Muscle layer of colon (tissue), 2 donors: ENCODE data around the gene PYGO2.

ENCODE experiments used
- H3K27ac ChIP-seq: one replicate; pipeline ENCODE4 v1.7.0; 2013; ENCODE audit warnings: low read depth, mild to moderate bottlenecking, low read length, moderate library complexity
- H3K27me3 ChIP-seq, 2 donors: one replicate each; pipeline ENCODE4 v1.7.0; 2013; ENCODE audit warnings: low read length in 2 of 2, mild to moderate bottlenecking in 2 of 2; ENCODE audit not compliant: insufficient read depth in 2 of 2, control insufficient read depth in 1 of 2
- H3K36me3 ChIP-seq: one replicate; pipeline ENCODE4 v1.7.0; 2013; ENCODE audit warnings: mild to moderate bottlenecking, low read length; ENCODE audit not compliant: insufficient read depth
- H3K4me1 ChIP-seq: one replicate; pipeline ENCODE4 v1.7.0; 2013; ENCODE audit warnings: mild to moderate bottlenecking, low read length; ENCODE audit not compliant: insufficient read depth
- H3K4me3 ChIP-seq, 2 donors: one replicate each; pipeline ENCODE4 v1.7.0; 2013; ENCODE audit warnings: low read length in 2 of 2, low read depth in 1 of 2, mild to moderate bottlenecking in 1 of 2, moderate library complexity in 1 of 2
- H3K9ac ChIP-seq: one replicate; pipeline ENCODE4 v1.7.0; 2013; ENCODE audit warnings: low read length
- H3K9me3 ChIP-seq: one replicate; pipeline ENCODE4 v1.7.0; 2013; ENCODE audit warnings: mild to moderate bottlenecking, low read length
- donor health status: abdominal sarcoma.
- donor health status: Adenocarcinoma of cecum.

The PYGO2 gene

GRCh38 chr1:155004352-155005075 lies 42.9 kb upstream of the PYGO2 start:
- no peaks in the 10 kb centered on the region for H3K36me3 ChIP-seq
- H3K9ac ChIP-seq: peak overlapping the region; percentile 71
- no peaks in the 10 kb centered on the region for H3K27me3 ChIP-seq
- peak overlapping the region; percentile 97 for H3K27ac ChIP-seq
- no peaks in the 10 kb centered on the region for H3K9me3 ChIP-seq
- H3K4me1 ChIP-seq: peaks cover 56% of the 10 kb centered on the region
- peak overlapping the region; percentile 34 to 90 for H3K4me3 ChIP-seq

DNA sequence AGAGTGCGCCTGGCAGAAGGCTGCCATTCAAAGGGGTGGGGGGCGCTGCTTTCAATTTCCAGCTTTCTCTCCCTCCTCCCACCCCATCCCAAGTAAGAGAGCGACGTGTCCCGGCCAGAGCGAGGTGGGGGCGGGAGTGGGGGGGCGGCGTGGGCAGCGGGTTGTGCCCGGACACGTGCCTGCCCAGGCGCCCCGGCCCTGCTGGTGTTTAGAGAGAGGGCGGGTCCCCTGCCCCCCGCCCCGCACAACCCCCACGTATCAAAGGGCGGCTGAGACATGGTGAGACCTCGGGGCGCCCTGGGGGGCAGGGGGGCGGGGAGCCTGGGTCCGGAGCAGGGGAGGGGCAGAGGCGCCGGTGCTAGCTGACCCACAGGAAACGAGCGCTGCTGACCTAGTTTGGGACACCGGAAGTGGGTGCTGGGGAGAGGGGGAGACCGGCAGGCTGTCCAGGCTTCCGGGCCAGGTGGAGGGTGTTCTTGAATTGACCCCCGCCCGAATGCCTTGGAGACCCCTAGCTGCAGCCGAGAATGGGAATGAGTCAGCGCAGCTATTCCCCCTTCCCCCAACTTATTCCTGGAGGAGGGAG lies 42.3 kb upstream of the PYGO2 start:
- Histone ChIP-seq H3K27ac (peak overlapping the region; percentile 97), H3K4me1 (peaks cover 56% of the 10 kb centered on the region), H3K27me3 (no peaks in the 10 kb centered on the region), H3K4me3 (peak overlapping the region; percentile 34 to 90), H3K36me3 (no peaks in the 10 kb centered on the region), H3K9me3 (no peaks in the 10 kb centered on the region), H3K9ac (peak overlapping the region; percentile 71)

DNA sequence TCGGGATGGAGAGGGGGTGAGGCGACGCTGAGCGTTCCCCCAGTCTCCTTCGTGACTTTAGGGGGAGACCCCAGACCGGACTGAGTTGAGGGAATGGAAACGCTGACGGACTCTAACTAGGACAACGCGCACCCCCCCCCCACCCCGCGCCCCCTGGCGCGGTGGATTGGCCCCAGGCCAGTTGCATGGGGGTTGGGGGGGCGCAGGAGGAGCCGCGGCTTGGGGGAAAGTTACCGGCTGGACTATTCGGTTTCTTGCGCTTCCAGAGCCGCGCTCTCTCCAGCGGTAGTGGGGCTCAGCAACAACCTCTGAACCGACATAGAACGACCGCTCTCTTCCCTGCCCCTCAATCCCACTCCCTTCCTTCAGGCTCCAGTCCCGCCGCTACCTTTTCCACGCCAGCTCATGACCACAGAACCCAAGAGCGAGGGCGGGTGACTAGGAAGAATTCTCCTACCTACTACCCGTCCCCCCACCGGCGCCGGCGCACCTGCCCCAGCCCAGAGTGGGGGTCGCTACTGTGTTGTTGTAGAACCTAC lies 41.7 kb upstream of the PYGO2 start:
- H3K4me1 ChIP-seq: peaks cover 50% of the 10 kb centered on the region
- H3K27ac ChIP-seq: peak overlapping the region; percentile 97
- H3K4me3 ChIP-seq: peak overlapping the region; percentile 34 to 90
- H3K9ac ChIP-seq: peak overlapping the region; percentile 71
- H3K36me3 ChIP-seq: no peaks in the 10 kb centered on the region
- H3K9me3 ChIP-seq: no peaks in the 10 kb centered on the region
- H3K27me3 ChIP-seq: no peaks in the 10 kb centered on the region

DNA sequence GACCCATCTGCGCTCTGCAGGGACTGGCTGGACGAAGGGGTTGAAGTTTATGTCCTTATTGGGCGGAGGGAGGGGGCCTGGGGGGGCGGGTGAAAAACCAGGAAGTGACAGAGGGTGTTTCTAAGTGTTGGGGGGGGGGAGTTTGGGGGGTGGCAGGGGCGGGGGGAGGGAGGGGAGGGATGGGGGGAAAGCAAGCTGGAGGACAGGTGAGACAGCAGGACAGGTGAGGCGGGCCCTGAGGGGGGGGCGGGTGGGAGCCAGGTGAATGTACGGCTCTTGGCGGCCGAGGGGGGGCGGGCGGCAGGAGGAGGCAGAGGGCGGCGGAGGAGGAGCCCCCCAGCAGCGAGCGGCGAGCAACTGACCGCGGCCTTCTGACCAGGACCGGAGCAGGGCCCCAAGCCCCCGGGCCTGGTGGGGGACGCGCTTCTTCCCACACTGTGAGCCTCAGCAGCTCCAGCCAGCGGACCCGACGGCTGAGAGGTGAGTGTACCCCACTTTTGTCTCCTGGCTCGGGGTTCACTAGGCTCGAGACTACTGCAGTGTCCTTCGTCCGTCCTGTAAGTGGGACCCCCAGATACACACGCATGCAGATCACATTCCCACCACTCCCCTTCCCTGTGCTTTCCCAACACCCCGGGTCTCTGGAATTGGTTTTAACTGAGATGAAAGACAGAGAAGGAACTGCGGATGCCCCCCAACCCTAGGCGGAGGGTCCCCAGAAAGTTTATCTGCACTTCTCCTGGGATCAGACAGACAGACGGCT lies 41.1 kb upstream of the PYGO2 start, which contains the start of gene ZBTB7B:
Gene ZBTB7B, plus strand, starts transcription at position 339 of the 763 bp plus-strand sequence. CDS start 11,859 bp downstream, outside the sequence.
- Histone ChIP-seq H3K27me3 (no peaks in the 10 kb centered on the region), H3K36me3 (no peaks in the 10 kb centered on the region), H3K9me3 (no peaks in the 10 kb centered on the region), H3K27ac (peak within 1 kb of the TSS; percentile 98), H3K9ac (peak within 1 kb of the TSS; percentile 96), H3K4me3 (peak within 1 kb of the TSS; percentile 90 to 97), H3K4me1 (peaks cover 44% of the 10 kb centered on the region)

- Histone ChIP-seq H3K4me1 (peaks cover 36% of the 10 kb centered on the region), H3K4me3 (peak overlapping the region; percentile 86 to 97)
Measured at GRCh38 chr1:155001675-155002463, 40.3 kb upstream of the PYGO2 start.

DNA sequence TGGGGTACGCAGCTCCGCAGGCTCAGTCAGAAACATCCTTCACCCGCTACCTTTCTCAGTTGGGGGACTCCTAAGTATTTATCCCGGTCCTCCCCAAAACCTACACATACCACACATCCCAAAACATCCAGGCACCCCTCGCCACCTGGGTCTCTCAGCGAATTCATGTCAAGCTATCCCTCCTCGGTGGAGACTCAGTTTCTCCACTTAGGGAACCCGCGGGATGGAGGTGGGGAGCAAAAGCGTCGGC lies 39.8 kb upstream of the PYGO2 start:
- Histone ChIP-seq H3K4me1 (peaks cover 31% of the 10 kb centered on the region), H3K9me3 (no peaks in the 10 kb centered on the region), H3K9ac (peak overlapping the region; percentile 96)

More at GRCh38 chr1:155001675-155002463, 40.3 kb upstream of the PYGO2 start:
- H3K27me3 ChIP-seq: no peaks in the 10 kb centered on the region
- peak overlapping the region; percentile 96 for H3K9ac ChIP-seq
- H3K27ac ChIP-seq: peak overlapping the region; percentile 98
- H3K36me3 ChIP-seq: no peaks in the 10 kb centered on the region
- no peaks in the 10 kb centered on the region for H3K9me3 ChIP-seq

GRCh38 chr1:155000726-155001424 lies 39.3 kb upstream of the PYGO2 start:
- Histone ChIP-seq H3K27ac (peak overlapping the region; percentile 98), H3K4me1 (peaks cover 26% of the 10 kb centered on the region)

More for the DNA sequence above, 39.8 kb upstream of the PYGO2 start:
- H3K27me3 ChIP-seq: no peaks in the 10 kb centered on the region
- H3K27ac ChIP-seq: peak overlapping the region; percentile 98
- peak overlapping the region; percentile 86 to 97 for H3K4me3 ChIP-seq
- no peaks in the 10 kb centered on the region for H3K36me3 ChIP-seq

DNA sequence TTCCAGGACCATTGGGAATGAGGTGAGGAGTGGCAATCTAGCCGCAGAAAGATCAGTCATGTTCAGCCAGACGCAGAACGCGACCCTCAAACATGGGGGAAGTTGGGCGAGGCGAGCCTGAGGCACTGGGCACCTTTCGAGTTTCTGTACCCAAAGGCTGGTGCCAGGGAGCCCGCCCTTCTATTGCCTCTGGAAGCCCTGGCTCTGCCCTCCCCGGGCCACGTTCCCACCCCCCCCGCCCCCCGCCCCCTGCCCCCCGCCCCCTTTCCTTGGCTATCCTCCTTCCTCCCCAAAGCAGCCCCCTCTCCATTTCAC lies 38.8 kb upstream of the PYGO2 start:
- Histone ChIP-seq H3K27ac (peak overlapping the region; percentile 98), H3K9ac (peak overlapping the region; percentile 96), H3K4me3 (peak overlapping the region; percentile 52 to 75), H3K36me3 (no peaks in the 10 kb centered on the region), H3K9me3 (no peaks in the 10 kb centered on the region), H3K4me1 (peaks cover 21% of the 10 kb centered on the region), H3K27me3 (no peaks in the 10 kb centered on the region)

More at GRCh38 chr1:155000726-155001424, 39.3 kb upstream of the PYGO2 start:
- H3K36me3 ChIP-seq: no peaks in the 10 kb centered on the region
- H3K27me3 ChIP-seq: no peaks in the 10 kb centered on the region
- peak overlapping the region; percentile 86 to 97 for H3K4me3 ChIP-seq
- peak overlapping the region; percentile 96 for H3K9ac ChIP-seq
- no peaks in the 10 kb centered on the region for H3K9me3 ChIP-seq

- peak overlapping the region; percentile 52 to 75 for H3K4me3 ChIP-seq
- H3K27me3 ChIP-seq: no peaks in the 10 kb centered on the region
- peak overlapping the region; percentile 94 for H3K9ac ChIP-seq
- H3K4me1 ChIP-seq: peaks cover 15% of the 10 kb centered on the region
- no peaks in the 10 kb centered on the region for H3K36me3 ChIP-seq
- H3K9me3 ChIP-seq: no peaks in the 10 kb centered on the region
- H3K27ac ChIP-seq: peak overlapping the region; percentile 95
Measured at GRCh38 chr1:154999571-155000410, 38.2 kb upstream of the PYGO2 start.
